WTC11 (cell line): ENCODE measurements around the gene KCNH3. TPM values are rescaled to one million over a fixed set of nuclear protein-coding genes. Genes with fewer than 3 reads are reported as not detected.

Experiments
- ATAC-seq: fragments of 200-7000 bp; cut with Tn5 transposase; 2 replicates; pipeline ENCODE4 v1.10.0; 2021; ENCODE audit warnings: mild to moderate bottlenecking, moderate library complexity
- CTCF ChIA-PET: fragments of 300-600 bp; sonication (Branson Sonifier 250); formaldehyde crosslinking; loops from one replicate; lab custom pipeline; 2021; ENCODE audit warnings: antibody characterized with exemption; lab: Charles Lee
- POLR2A ChIA-PET: fragments of 350-600 bp; sonication (Branson Sonifier 250); formaldehyde crosslinking; loops from one replicate; lab custom pipeline; 2021; ENCODE audit warnings: antibody characterized with exemption; lab: Charles Lee
- DNase-seq: peaks from one replicate; pipeline ENCODE4 v3.0.0; 2021; ENCODE audit warnings: low spot score
- H3K27ac Mint-ChIP-seq: 2 replicates; pipeline ENCODE4 v1.8.0; 2021; ENCODE audit warnings: mixed read lengths
- H3K27me3 Mint-ChIP-seq: 2 replicates; pipeline ENCODE4 v1.8.0; 2021; ENCODE audit warnings: low read depth, mild to moderate bottlenecking, moderate library complexity, mixed read lengths
- H3K36me3 Mint-ChIP-seq: 2 replicates; pipeline ENCODE4 v1.8.0; 2021; ENCODE audit warnings: mixed read lengths
- H3K4me1 Mint-ChIP-seq: 2 replicates; pipeline ENCODE4 v1.8.0; 2022; ENCODE audit warnings: mixed read lengths
- H3K4me3 Mint-ChIP-seq: 2 replicates; pipeline ENCODE4 v1.8.0; 2021; ENCODE audit warnings: mild to moderate bottlenecking, moderate library complexity, mixed read lengths
- H3K9me3 Mint-ChIP-seq: 2 replicates; pipeline ENCODE4 v1.8.0; 2021; ENCODE audit warnings: mixed read lengths
- AR ChIP-seq: fragments of 250-450 bp; sonication (Bioruptor Pico); IDR thresholded peaks from 2 replicates; pipeline ENCODE4 v1.9.0; 2021; ENCODE audit warnings: mild to moderate bottlenecking
- ATF2 ChIP-seq: sonication (generic); formaldehyde crosslinking; IDR thresholded peaks from 2 replicates; pipeline ENCODE4 v1.8.1; 2022; ENCODE audit warnings: low read depth, missing genetic modification reagents, borderline replicate concordance
- ATF3 ChIP-seq: sonication (generic); formaldehyde crosslinking; conservative IDR thresholded peaks from 2 replicates; pipeline ENCODE4 v1.8.1; 2022; ENCODE audit warnings: mild to moderate bottlenecking, missing genetic modification reagents
- ESRRA ChIP-seq: sonication (generic); formaldehyde crosslinking; IDR thresholded peaks from 2 replicates; pipeline ENCODE4 v1.8.1; 2022; ENCODE audit warnings: mild to moderate bottlenecking, missing genetic modification reagents, borderline replicate concordance
- FOXK1 ChIP-seq: sonication (generic); formaldehyde crosslinking; IDR thresholded peaks from 2 replicates; pipeline ENCODE4 v1.8.0; 2022; ENCODE audit warnings: mild to moderate bottlenecking, moderate library complexity, missing genetic modification reagents
- FOXP1 ChIP-seq: sonication (generic); formaldehyde crosslinking; IDR thresholded peaks from 2 replicates; pipeline ENCODE4 v1.8.0; 2022; ENCODE audit warnings: missing genetic modification reagents, mild to moderate bottlenecking, moderate library complexity, borderline replicate concordance
- GRHL2 ChIP-seq: fragments of 250-450 bp; sonication (Bioruptor Pico); IDR thresholded peaks from 2 replicates; pipeline ENCODE4 v1.8.0; 2022; ENCODE audit warnings: mild to moderate bottlenecking, moderate library complexity; ENCODE audit not compliant: insufficient replicate concordance, severe bottlenecking
- GTF2I ChIP-seq: fragments of 250-450 bp; sonication (Bioruptor Pico); conservative IDR thresholded peaks from 2 replicates; pipeline ENCODE4 v1.4.0; 2021; ENCODE audit warnings: mild to moderate bottlenecking
- IRF1 ChIP-seq: sonication (generic); formaldehyde crosslinking; IDR thresholded peaks from 2 replicates; pipeline ENCODE4 v1.8.0; 2023; ENCODE audit warnings: missing genetic modification reagents
- IRF2 ChIP-seq: sonication (generic); formaldehyde crosslinking; IDR thresholded peaks from 2 replicates; pipeline ENCODE4 v1.8.0; 2022; ENCODE audit warnings: low read depth, missing genetic modification reagents, borderline replicate concordance
- JAZF1 ChIP-seq: fragments of 250-450 bp; sonication (Bioruptor Pico); IDR thresholded peaks from 2 replicates; pipeline ENCODE4 v1.9.0; 2021; ENCODE audit warnings: moderate library complexity, mild to moderate bottlenecking, inconsistent platforms
- MYBL2 ChIP-seq: sonication (generic); formaldehyde crosslinking; IDR thresholded peaks from 2 replicates; pipeline ENCODE4 v1.8.1; 2023; ENCODE audit warnings: mild to moderate bottlenecking, moderate library complexity, missing genetic modification reagents
- NFYB ChIP-seq: sonication (generic); formaldehyde crosslinking; conservative IDR thresholded peaks from 2 replicates; pipeline ENCODE4 v1.8.0; 2022; ENCODE audit warnings: low read depth, missing genetic modification reagents
- PRDM15 ChIP-seq: sonication (generic); formaldehyde crosslinking; IDR thresholded peaks from 2 replicates; pipeline ENCODE4 v1.8.0; 2022; ENCODE audit warnings: missing genetic modification reagents
- PRRX2 ChIP-seq: fragments of 250-450 bp; sonication (Bioruptor Pico); IDR thresholded peaks from 2 replicates; pipeline ENCODE4 v1.8.0; 2021; ENCODE audit warnings: mild to moderate bottlenecking
- SMAD3 ChIP-seq: sonication (generic); formaldehyde crosslinking; IDR thresholded peaks from 2 replicates; pipeline ENCODE4 v1.8.0; 2022; ENCODE audit warnings: missing genetic modification reagents, mild to moderate bottlenecking, borderline replicate concordance
- TCF7 ChIP-seq: sonication (generic); formaldehyde crosslinking; IDR thresholded peaks from 2 replicates; pipeline ENCODE4 v1.8.0; 2022; ENCODE audit warnings: mild to moderate bottlenecking, low read depth, missing genetic modification reagents, moderate library complexity
- TP53 ChIP-seq: sonication (generic); formaldehyde crosslinking; IDR thresholded peaks from 2 replicates; pipeline ENCODE4 v1.8.1; 2023; ENCODE audit warnings: mild to moderate bottlenecking, missing genetic modification reagents
- ZMAT4 ChIP-seq: fragments of 250-450 bp; sonication (Bioruptor Pico); IDR thresholded peaks from 2 replicates; pipeline ENCODE4 v1.9.0; 2021; ENCODE audit warnings: mild to moderate bottlenecking
- ZNF138 ChIP-seq: sonication (generic); formaldehyde crosslinking; conservative IDR thresholded peaks from 2 replicates; pipeline ENCODE4 v1.8.1; 2022; ENCODE audit warnings: mild to moderate bottlenecking, moderate library complexity, missing genetic modification reagents
- ZNF232 ChIP-seq: sonication (generic); formaldehyde crosslinking; IDR thresholded peaks from 2 replicates; pipeline ENCODE4 v1.8.0; 2022; ENCODE audit warnings: mild to moderate bottlenecking, missing genetic modification reagents
- ZNF263 ChIP-seq: sonication (generic); formaldehyde crosslinking; IDR thresholded peaks from 2 replicates; pipeline ENCODE4 v1.8.1; 2022; ENCODE audit warnings: low read depth, mild to moderate bottlenecking, moderate library complexity, missing genetic modification reagents
- ZNF423 ChIP-seq: fragments of 250-450 bp; sonication (Bioruptor Pico); IDR thresholded peaks from 2 replicates; pipeline ENCODE4 v2.1.2; 2022; ENCODE audit warnings: mild to moderate bottlenecking, moderate library complexity
- total RNA-seq: library from RNA; stranded (reverse); gene quantifications from 3 replicates; pipeline ENCODE4 v1.2.3, GENCODE V29; 2021

The KCNH3 gene
- total RNA-seq, 1 experiment from 2014 or later: 0.44 TPM

- ChIA-PET POLR2A (interaction anchor here (1.2 kb wide), 1 partner anchor 10 kb away, joined by 3 read pairs; no protein-coding TSS in a partner anchor), CTCF (interaction anchor here (0.7 to 5.0 kb wide), 4 partner anchors 66 to 273 kb away, joined by 3 to 39 read pairs (median 4); partner anchors contain the start of genes DNAJC22 and SPATS2)
- H3K4me1 Mint-ChIP-seq: no peaks in the 10 kb centered on the region
- TF ChIP-seq MYBL2 (CRISPR knock-in tag) (no peak), ZNF263 (no peak), SMAD3 (CRISPR knock-in tag) (no peak), IRF1 (CRISPR knock-in tag) (no peak), FOXP1 (CRISPR knock-in tag) (no peak), TCF7 (no peak), ZNF138 (CRISPR knock-in tag) (no peak), NFYB (CRISPR knock-in tag) (no peak), AR (CRISPR knock-in tag) (no peak), JAZF1 (CRISPR knock-in tag) (no peak), PRRX2 (CRISPR knock-in tag) (no peak), GRHL2 (CRISPR knock-in tag) (no peak), FOXK1 (CRISPR knock-in tag) (no peak), ZNF423 (CRISPR knock-in tag) (no peak), ZNF232 (CRISPR knock-in tag) (no peak), ZMAT4 (CRISPR knock-in tag) (no peak), ATF2 (CRISPR knock-in tag) (no peak)
- H3K4me3 Mint-ChIP-seq: no peak overlapping the region
- H3K27me3 Mint-ChIP-seq: peaks cover 4% of the 10 kb centered on the region; the same call in 1 of the 2 replicates
- H3K9me3 Mint-ChIP-seq: no peaks in the 10 kb centered on the region
- H3K36me3 Mint-ChIP-seq: peaks cover 35% of the 10 kb centered on the region
- DNase-seq: no peak
- no peak overlapping the region for H3K27ac Mint-ChIP-seq
- ATAC-seq: no peak
Measured at GRCh38 chr12:49557187-49557916, 18.5 kb downstream of the KCNH3 start.

- Mint-ChIP-seq H3K9me3 (no peaks in the 10 kb centered on the region), H3K4me3 (no peak overlapping the region), H3K36me3 (peaks cover 40% of the 10 kb centered on the region), H3K4me1 (no peaks in the 10 kb centered on the region), H3K27me3 (no peaks in the 10 kb centered on the region), H3K27ac (no peak overlapping the region)
- ChIA-PET CTCF (interaction anchor here (0.9 to 2.0 kb wide), 3 partner anchors 22 to 273 kb away, joined by 3 to 5 read pairs (median 3); partner anchors contain the start of gene SPATS2), POLR2A (no interaction called here)
- no peak for DNase-seq
- ATAC-seq: peak; percentile 38
- TF ChIP-seq FOXK1 (CRISPR knock-in tag) (no peak), PRDM15 (CRISPR knock-in tag) (no peak), IRF2 (CRISPR knock-in tag) (no peak), GTF2I (CRISPR knock-in tag) (no peak), ATF3 (CRISPR knock-in tag) (no peak), TP53 (CRISPR knock-in tag) (no peak), ESRRA (CRISPR knock-in tag) (no peak), AR (CRISPR knock-in tag) (no peak)
Measured at GRCh38 chr12:49557917-49558215, 19.0 kb downstream of the KCNH3 start.
